Psoas muscle (tissue), 8 donors: Measurements from ENCODE around the gene CELA3B. TPM values are rescaled to one million over a fixed set of nuclear protein-coding genes. Genes with fewer than 3 reads are reported as not detected.

Experiments used
- ATAC-seq, 4 donors: fragments of 200-7000 bp; cut with Tn5 transposase; one replicate each; pipeline ENCODE4 v1.9.1; 2020; ENCODE audit warnings: moderate library complexity in 3 of 4, mild to moderate bottlenecking in 2 of 4
- DNase-seq, 2 donors: peaks; one replicate each; pipeline ENCODE4 v3.0.0-alpha.2; 2020
- H3K27ac ChIP-seq: fragments of 200-600 bp; one replicate; pipeline ENCODE4 v1.8.0; 2022
- H3K27me3 ChIP-seq, 3 donors: fragments of 200-600 bp in 1 of 3; one replicate each; pipeline versions ENCODE4 v1.6.1 to v1.8.0; 2013 to 2022; ENCODE audit warnings: low read length in 2 of 3, mild to moderate bottlenecking in 2 of 3, moderate library complexity in 1 of 3; ENCODE audit not compliant: insufficient read depth in 3 of 3
- H3K36me3 ChIP-seq, 2 donors: fragments of 200-600 bp in 1 of 2; one replicate each; pipeline versions ENCODE4 v1.6.1 to v1.8.0; 2013 to 2022; ENCODE audit warnings: low read depth in 1 of 2, mild to moderate bottlenecking in 1 of 2, moderate library complexity in 1 of 2; ENCODE audit not compliant: insufficient read depth in 1 of 2
- H3K4me1 ChIP-seq: fragments of 200-600 bp; one replicate; pipeline ENCODE4 v1.8.0; 2022
- H3K4me3 ChIP-seq: fragments of 200-600 bp; one replicate; pipeline ENCODE4 v1.8.0; 2022; ENCODE audit warnings: mild to moderate bottlenecking
- H3K9me3 ChIP-seq: fragments of 200-600 bp; one replicate; pipeline ENCODE4 v1.8.0; 2022
- CTCF ChIP-seq: fragments of 200-600 bp; IDR thresholded peaks from one replicate; pipeline ENCODE4 v1.8.0; 2022; ENCODE audit warnings: antibody characterized with exemption
- WGBS, 3 donors: extraction: QIAGEN DNeasy Blood & Tissue Kit; methylation state at CpG; one replicate each; pipeline versions ENCODE4 v1.1.6 to v1.1.7; 2013; 5-methylcytosine and 5-hydroxymethylcytosine counted together
- intact Hi-C, 2 donors: fragments of 100-400 bp; cut with DNase I; formaldehyde crosslinking; loops; one replicate each; pipeline versions ENCODE4 v1.11.0 to v1.14.2; 2022
- polyA plus RNA-seq, 3 donors: library from polyadenylated mRNA; stranded (reverse); fragments of 200-250 nt; gene quantifications; one replicate each; pipeline ENCODE4 v1.2.3, GENCODE V29; 2013
- total RNA-seq, 4 donors: library from RNA; stranded (reverse); fragmentation: NEBNext Ultra II Directional in 2 of 4; extraction: Animal tissue kit (Norgen Biotek cat#: 25700) in 2 of 4; gene quantifications; one replicate each; pipeline versions ENCODE4 v1.2.1 to v1.2.4, GENCODE V29; 2021 to 2023
- donor health status: healthy with polysubstance abuse.
- donor health status: DM: no; HTN: no; CAD: no; lungs with moderate emphysema.
- donor health status: Bipolar disorder and iron deficiency.
- donor health status: healthy.
- donor health status: DM: yes; HTN: yes; CAD: no.
- donor health status: DM: no; HTN: no; CAD: no.
- donor health status: DM: no; HTN: no; CAD: no.
- donor health status: DM: yes; HTN: yes; CAD: no.

Gene CELA3B
- total and polyA plus RNA-seq, 7 donors = 0.09 to 1.7 (median 0.42) TPM; not detected in 2

GRCh38 chr1:21951226-21951870 is 25.5 kb upstream of the CELA3B start:
- H3K9me3 ChIP-seq = no peaks in the 10 kb centered on the region
- no peak overlapping the region for H3K4me3 ChIP-seq
- no peaks in the 10 kb centered on the region for H3K4me1 ChIP-seq
- no peak for TF ChIP-seq CTCF
- peak in 2 of 4 donors; percentile 18 to 22 for ATAC-seq
- intact Hi-C loops = no loop called here
- no peaks in the 10 kb centered on the region for H3K36me3 ChIP-seq
- H3K27ac ChIP-seq = no peak overlapping the region
- H3K27me3 ChIP-seq = peaks cover 0 to 1% (median 0%) of the 10 kb centered on the region in 3 donors
- peak; percentile 48 to 66 for DNase-seq
- 44 to 73% (median 53%) methylated on average over 12 of the region's 12 CpGs for WGBS, 3 donors

GRCh38 chr1:21952786-21953520 is 23.9 kb upstream of the CELA3B start:
- H3K4me3 ChIP-seq = no peak overlapping the region
- H3K4me1 ChIP-seq = peaks cover 6% of the 10 kb centered on the region
- no peaks in the 10 kb centered on the region for H3K36me3 ChIP-seq
- no peak overlapping the region for H3K27ac ChIP-seq
- WGBS, 3 donors = 50 to 59% (median 56%) methylated on average over 6 of the region's 6 CpGs
- ATAC-seq (no peak), DNase-seq (peak in 1 of 2 donors; percentile 35)
- peaks cover 0 to 1% (median 0%) of the 10 kb centered on the region in 3 donors for H3K27me3 ChIP-seq
- H3K9me3 ChIP-seq = no peaks in the 10 kb centered on the region
- intact Hi-C loops = no loop called here
- no peak for TF ChIP-seq CTCF

- WGBS, 3 donors = 43 to 69% (median 45%) methylated on average over 16 of the region's 16 CpGs
- H3K27me3 ChIP-seq = peaks cover 0 to 1% (median 0%) of the 10 kb centered on the region in 3 donors
- peaks cover 6% of the 10 kb centered on the region for H3K4me1 ChIP-seq
- H3K36me3 ChIP-seq = no peaks in the 10 kb centered on the region
- H3K9me3 ChIP-seq = no peaks in the 10 kb centered on the region
- DNase-seq (peak; percentile 77 to 88), ATAC-seq (peak; percentile 30 to 61 (median 55))
- peak overlapping the region; percentile 61 for H3K27ac ChIP-seq
- intact Hi-C loops = no loop called here
- no peak overlapping the region for H3K4me3 ChIP-seq
- no peak for TF ChIP-seq CTCF
These were observed 21.8 kb upstream of the CELA3B start for GRCh38 chr1:21955058-21955457.

- DNase-seq (peak; percentile 53 to 69), ATAC-seq (peak; percentile 22 to 59 (median 46))
- TF ChIP-seq CTCF = no peak
- H3K4me3 ChIP-seq = no peak overlapping the region
- peaks cover 6% of the 10 kb centered on the region for H3K4me1 ChIP-seq
- intact Hi-C loops = no loop called here
- peaks cover 0 to 1% (median 0%) of the 10 kb centered on the region in 3 donors for H3K27me3 ChIP-seq
- H3K27ac ChIP-seq = peak overlapping the region; percentile 61
- WGBS, 3 donors = 57 to 76% (median 65%) methylated on average over 9 of the region's 9 CpGs
- no peaks in the 10 kb centered on the region for H3K36me3 ChIP-seq
- H3K9me3 ChIP-seq = no peaks in the 10 kb centered on the region
These were observed 21.1 kb upstream of the CELA3B start for GRCh38 chr1:21955501-21956281.
